GM19023 (cell line): ENCODE measurements around the gene PRICKLE4.

Experiments
- ATAC-seq: cut with Tn5 transposase; IDR thresholded peaks from one replicate; pipeline ENCODE4 v1.9.1; 2021; ENCODE audit warnings: mild to moderate bottlenecking, moderate library complexity; ENCODE audit not compliant: unreplicated experiment

Gene PRICKLE4

GRCh38 chr6:41836022-41836659, 55.6 kb downstream of the PRICKLE4 start:
- no peak for ATAC-seq

- no peak for ATAC-seq
Measured at GRCh38 chr6:41836660-41837052, 56.1 kb downstream of the PRICKLE4 start.
